HFFc6 (cell line): ENCODE data around the gene SKI. TPM values are rescaled to one million over a fixed set of nuclear protein-coding genes. Genes with fewer than 3 reads are reported as not detected.

Experiments used
- DNase-seq: peaks from one replicate; pipeline ENCODE4 v3.0.0-alpha.2; 2018
- H3K27ac Mint-ChIP-seq: 2 replicates; pipeline ENCODE4 v1.8.0; 2020; ENCODE audit warnings: mild to moderate bottlenecking, mixed read lengths
- H3K27me3 Mint-ChIP-seq: 2 replicates; pipeline ENCODE4 v1.8.0; 2021; ENCODE audit warnings: mild to moderate bottlenecking, moderate library complexity, mixed read lengths; ENCODE audit not compliant: insufficient read depth
- H3K36me3 Mint-ChIP-seq: 2 replicates; pipeline ENCODE4 v1.8.0; 2021; ENCODE audit warnings: low read depth, mixed read lengths
- H3K4me1 Mint-ChIP-seq: 2 replicates; pipeline ENCODE4 v1.8.0; 2020; ENCODE audit warnings: low read depth, mixed read lengths
- H3K4me3 Mint-ChIP-seq: 2 replicates; pipeline ENCODE4 v1.8.0; 2020; ENCODE audit warnings: mild to moderate bottlenecking, moderate library complexity, mixed read lengths
- H3K9me3 Mint-ChIP-seq: 2 replicates; pipeline ENCODE4 v1.8.0; 2020; ENCODE audit warnings: mild to moderate bottlenecking, mixed read lengths
- CTCF ChIP-seq: fragments of 200-600 bp; sonication (generic); IDR thresholded peaks from 2 replicates; pipeline ENCODE4 v1.5.0; 2021; ENCODE audit warnings: antibody characterized with exemption, mild to moderate bottlenecking
- total RNA-seq, 6 experiments: library from RNA; stranded (reverse); fragmentation: NEBNext Ultra II Directional; extraction: Animal tissue kit (Norgen Biotek cat#: 25700); gene quantifications; 2 replicates in 1 of 6; 3 replicates in 5 of 6; pipeline ENCODE4 v1.2.3, GENCODE V29; 2021

SKI gene
- total RNA-seq, 6 experiments from 2014 or later: 63.7 to 76.6 (median 66.1) TPM

DNA sequence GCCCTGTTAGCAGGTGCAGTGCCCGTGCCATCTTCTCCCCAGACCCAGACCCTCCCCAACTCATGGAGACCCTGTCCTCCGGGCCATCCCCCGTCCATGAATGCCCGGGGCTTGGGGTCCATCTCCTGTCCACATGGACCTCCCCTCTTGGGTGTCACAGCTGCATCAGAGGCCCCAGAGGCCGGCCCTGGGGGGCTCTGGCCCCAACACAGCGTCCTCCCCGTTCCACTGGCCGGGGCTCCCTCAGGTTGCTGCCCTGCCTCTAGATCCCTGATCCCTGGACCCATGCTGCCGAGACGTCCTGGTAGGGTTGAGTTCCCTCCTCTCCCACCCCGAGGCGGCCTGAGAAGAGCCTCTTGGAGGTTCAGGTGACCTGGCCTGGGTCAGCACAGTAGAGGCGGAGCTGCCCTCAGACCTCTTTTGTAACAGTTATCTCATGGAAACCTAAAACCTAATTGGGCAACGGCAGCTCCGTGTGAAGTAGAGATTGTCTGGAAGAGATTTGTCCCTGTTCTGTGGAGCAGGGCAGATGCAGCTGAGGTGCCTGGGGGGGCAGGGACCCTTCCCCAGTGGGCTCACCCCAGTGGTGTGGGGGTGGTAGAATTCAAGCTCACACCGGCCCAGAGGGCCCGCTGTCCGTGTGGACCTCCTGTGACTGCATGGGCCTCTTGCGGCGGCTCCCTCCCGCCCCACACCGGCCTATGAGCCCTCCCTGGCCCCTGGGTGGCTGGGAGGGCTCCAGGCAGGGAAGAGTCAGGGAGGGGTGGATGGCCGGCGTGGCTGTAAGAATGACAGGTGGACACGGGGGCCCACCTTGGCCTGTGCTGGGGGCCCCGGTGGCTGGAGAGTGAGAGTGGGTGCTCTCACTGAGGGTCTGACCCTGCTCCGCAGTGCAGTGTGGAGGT, 56.1 kb downstream of the SKI start:
- no peak overlapping the region for H3K4me3 Mint-ChIP-seq
- DNase-seq: no peak
- peaks cover 15% of the 10 kb centered on the region for H3K4me1 Mint-ChIP-seq
- peaks cover 1% of the 10 kb centered on the region; the same call in 1 of the 2 replicates for H3K27me3 Mint-ChIP-seq
- no peaks in the 10 kb centered on the region for H3K36me3 Mint-ChIP-seq
- no peak for TF ChIP-seq CTCF
- H3K9me3 Mint-ChIP-seq: no peaks in the 10 kb centered on the region
- H3K27ac Mint-ChIP-seq: peak overlapping the region; percentile 26; the same call in 1 of the 2 replicates

DNA sequence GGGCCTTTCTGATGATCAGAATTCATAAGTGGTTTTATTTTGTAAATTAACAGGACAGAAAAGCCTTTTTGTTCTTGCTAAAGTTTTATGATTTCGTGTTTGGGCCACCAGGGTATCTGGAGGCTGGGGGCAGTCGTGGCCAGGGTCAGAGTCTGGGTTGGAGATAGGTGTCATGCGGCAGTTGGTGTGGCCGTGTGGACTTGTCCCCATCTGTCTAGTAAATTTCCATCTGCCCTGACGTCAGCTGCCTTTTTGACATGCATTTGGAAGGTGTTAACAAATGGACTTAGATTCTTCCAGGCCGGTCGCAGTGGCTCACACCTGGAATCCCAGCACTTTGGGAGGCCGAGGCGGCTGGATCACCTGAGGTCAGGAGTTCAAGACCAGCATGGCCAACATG, 56.8 kb downstream of the SKI start:
- Mint-ChIP-seq H3K9me3 (no peaks in the 10 kb centered on the region), H3K27me3 (peaks cover 1% of the 10 kb centered on the region; the same call in 1 of the 2 replicates), H3K4me1 (peaks cover 15% of the 10 kb centered on the region), H3K27ac (peak overlapping the region; percentile 26; the same call in 1 of the 2 replicates), H3K4me3 (no peak overlapping the region), H3K36me3 (no peaks in the 10 kb centered on the region)
- no peak for TF ChIP-seq CTCF
- no peak for DNase-seq

GRCh38 chr1:2286923-2287322, 58.8 kb downstream of the SKI start:
- Mint-ChIP-seq H3K4me1 (peaks cover 35% of the 10 kb centered on the region), H3K36me3 (no peaks in the 10 kb centered on the region), H3K27ac (peak overlapping the region; percentile 52; the same call in 1 of the 2 replicates), H3K9me3 (no peaks in the 10 kb centered on the region), H3K27me3 (peaks cover 1% of the 10 kb centered on the region; the same call in 1 of the 2 replicates), H3K4me3 (no peak overlapping the region)
- TF ChIP-seq CTCF: no peak
- no peak for DNase-seq

DNA sequence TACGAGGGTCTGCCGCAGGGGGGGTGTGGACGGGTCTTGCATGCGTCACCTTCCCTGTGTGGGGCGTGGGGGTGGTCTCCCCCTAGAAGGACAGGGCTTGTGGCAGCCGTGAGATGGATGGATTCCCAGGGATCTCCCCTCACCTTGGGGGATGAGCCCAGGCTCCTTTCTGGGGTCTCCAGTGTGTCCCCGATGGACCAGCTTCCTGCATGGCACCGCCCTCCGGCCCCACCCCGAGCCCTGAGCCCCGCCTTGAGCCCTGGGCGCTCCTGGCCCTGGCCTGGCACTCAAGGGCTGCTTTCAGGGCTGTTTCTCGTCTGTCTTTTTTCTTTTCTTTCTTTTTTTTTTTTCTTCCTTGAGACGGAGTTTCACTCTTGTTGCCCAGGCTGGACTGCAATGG, 59.5 kb downstream of the SKI start:
- no peak for TF ChIP-seq CTCF
- DNase-seq: no peak
- Mint-ChIP-seq H3K36me3 (no peaks in the 10 kb centered on the region), H3K27me3 (peaks cover 1% of the 10 kb centered on the region; the same call in 1 of the 2 replicates), H3K4me3 (no peak overlapping the region), H3K9me3 (no peaks in the 10 kb centered on the region), H3K4me1 (peaks cover 41% of the 10 kb centered on the region), H3K27ac (no peak overlapping the region)

DNA sequence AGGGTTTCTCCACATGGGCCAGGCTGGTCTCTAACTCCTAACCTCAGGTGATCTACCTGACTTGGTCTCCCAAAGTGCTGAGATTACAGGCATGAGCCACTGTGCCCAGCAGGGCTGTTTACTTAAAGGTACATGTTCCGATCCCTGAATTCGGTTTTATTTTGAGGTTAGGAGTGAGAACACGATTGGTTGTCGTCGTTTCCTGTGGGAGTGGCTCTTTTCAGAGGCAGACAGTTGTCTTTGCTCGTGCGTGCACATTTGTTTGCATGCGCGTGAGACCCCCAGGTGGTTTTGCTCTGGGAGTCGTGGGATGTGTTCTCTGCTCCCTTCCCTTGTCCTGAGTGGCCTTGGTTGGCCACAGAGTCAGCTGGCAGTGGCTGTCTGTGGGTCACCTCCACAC, 60.2 kb downstream of the SKI start:
- DNase-seq: no peak

More for the DNA sequence above, 60.2 kb downstream of the SKI start:
- Mint-ChIP-seq H3K4me3 (no peak overlapping the region), H3K27me3 (no peaks in the 10 kb centered on the region; the same call in 1 of the 2 replicates), H3K4me1 (peaks cover 46% of the 10 kb centered on the region), H3K9me3 (no peaks in the 10 kb centered on the region), H3K36me3 (no peaks in the 10 kb centered on the region), H3K27ac (no peak overlapping the region)
- TF ChIP-seq CTCF: no peak
